Tibial artery (tissue), 4 donors: ENCODE results near the gene FBXW9.

Experiments
- DNase-seq, 2 donors: peaks; one replicate each; pipeline ENCODE4 v3.0.0-alpha.2; 2019
- H3K27ac ChIP-seq, 2 donors: fragments of 200-600 bp; sonication (generic) in 1 of 2; 1 replicate in 1 of 2; 2 replicates in 1 of 2; pipeline ENCODE4 v1.5.1; 2018 to 2019; ENCODE audit warnings: mild to moderate bottlenecking in 1 of 2
- H3K27me3 ChIP-seq, 2 donors: fragments of 200-600 bp; sonication (generic) in 1 of 2; one replicate each; pipeline versions ENCODE4 v1.5.1 to v1.6.0; 2016 to 2019
- H3K36me3 ChIP-seq, 3 donors: fragments of 200-600 bp; sonication (generic) in 2 of 3; one replicate each; pipeline ENCODE4 v1.5.1; 2016 to 2019; ENCODE audit warnings: mild to moderate bottlenecking in 2 of 3
- H3K4me1 ChIP-seq, 4 donors: fragments of 200-600 bp; sonication (generic) in 2 of 4; 1 replicate in 3 of 4; 2 replicates in 1 of 4; pipeline ENCODE4 v1.5.1; 2016 to 2019
- H3K4me3 ChIP-seq, 2 donors: fragments of 200-600 bp; sonication (generic) in 1 of 2; 1 replicate in 1 of 2; 2 replicates in 1 of 2; pipeline ENCODE4 v1.5.1; 2018 to 2019; ENCODE audit warnings: mild to moderate bottlenecking in 2 of 2
- H3K9me3 ChIP-seq, 3 donors: fragments of 200-600 bp; sonication (generic) in 1 of 3; one replicate each; pipeline ENCODE4 v1.5.1; 2016 to 2019
- CTCF ChIP-seq, 2 experiments: fragments of 200-600 bp in 1 of 2; fragments of 450-650 bp in 1 of 2; IDR thresholded peaks; one replicate each; pipeline ENCODE4 v1.5.1; 2017 to 2019; ENCODE audit warnings: antibody characterized with exemption in 2 of 2, mild to moderate bottlenecking in 1 of 2, moderate library complexity in 1 of 2
- intact Hi-C: fragments of 100-400 bp; cut with DNase I; formaldehyde crosslinking; loops from one replicate; pipeline ENCODE4 v1.15.0; 2023; ENCODE audit warnings: low total_unique reads

The FBXW9 gene

DNA sequence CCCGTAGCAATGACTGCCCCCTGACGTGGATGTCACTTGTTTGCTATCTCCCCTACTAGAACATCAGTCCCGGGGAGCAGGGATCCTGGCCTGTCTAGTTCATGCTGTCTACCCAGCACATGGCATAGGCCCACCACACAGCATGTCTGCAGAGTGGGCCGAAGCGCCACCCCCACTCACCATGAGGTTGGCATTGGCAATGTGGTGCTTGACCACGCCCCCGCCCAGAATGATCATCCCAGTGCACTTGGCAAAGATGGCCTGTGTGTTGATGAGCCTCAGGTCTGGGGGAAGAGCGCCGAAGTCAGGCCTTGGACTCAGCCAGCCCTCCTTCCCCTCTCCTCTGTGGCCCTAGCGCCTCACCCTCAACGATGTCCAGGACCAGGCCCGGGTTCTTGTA, 19.5 kb downstream of the FBXW9 start:
- intact Hi-C loops, result loop anchor here (10.0 kb wide), 1 partner anchor 112 kb away; no protein-coding TSS in a partner anchor
- peaks cover 62 to 83% (median 64%) of the 10 kb centered on the region in 3 donors for H3K36me3 ChIP-seq

DNA sequence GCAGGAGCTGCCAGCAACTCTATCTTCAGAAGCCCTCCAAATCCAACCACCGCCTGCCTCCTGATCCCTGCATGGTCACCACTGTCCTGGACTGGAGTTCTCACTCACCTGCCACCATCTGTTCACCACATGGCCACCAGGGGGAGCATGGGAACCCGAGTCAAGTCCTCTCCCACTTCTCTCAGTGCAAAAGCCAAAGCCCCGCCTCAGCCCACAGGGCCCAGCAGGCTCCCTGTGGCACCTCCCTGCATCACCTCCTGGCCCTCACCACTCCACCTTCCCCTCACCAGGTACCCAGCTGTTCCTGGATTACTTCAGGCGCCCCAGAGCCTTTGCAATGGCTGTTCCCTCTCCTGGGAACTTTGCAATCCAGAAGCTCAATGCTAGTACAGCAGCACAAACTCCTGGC, 20.0 kb downstream of the FBXW9 start:
- no peak overlapping the region for H3K27ac ChIP-seq

More for the DNA sequence above, 19.5 kb downstream of the FBXW9 start:
- Histone ChIP-seq H3K4me3 (no peak overlapping the region), H3K27ac (no peak overlapping the region), H3K4me1 (peaks cover 0 to 25% (median 6%) of the 10 kb centered on the region in 4 donors), H3K27me3 (no peaks in the 10 kb centered on the region), H3K9me3 (no peaks in the 10 kb centered on the region)
- no peak for TF ChIP-seq CTCF (IDR thresholded peaks at IDR 0.05)
- no peak for DNase-seq

GRCh38 chr19:12675940-12676339, 20.5 kb downstream of the FBXW9 start:
- no peaks in the 10 kb centered on the region for H3K27me3 ChIP-seq
- intact Hi-C loops, result loop anchor here (10.0 kb wide), 1 partner anchor 111 kb away; no protein-coding TSS in a partner anchor
- peaks cover 0 to 25% (median 7%) of the 10 kb centered on the region in 4 donors for H3K4me1 ChIP-seq
- no peak overlapping the region for H3K27ac ChIP-seq
- TF ChIP-seq CTCF (IDR thresholded peaks at IDR 0.05), result no peak
- peaks cover 62 to 88% (median 64%) of the 10 kb centered on the region in 3 donors for H3K36me3 ChIP-seq
- no peaks in the 10 kb centered on the region for H3K9me3 ChIP-seq
- no peak for DNase-seq
- H3K4me3 ChIP-seq, result no peak overlapping the region

More for the DNA sequence above, 20.0 kb downstream of the FBXW9 start:
- Histone ChIP-seq H3K27me3 (no peaks in the 10 kb centered on the region), H3K4me3 (no peak overlapping the region), H3K4me1 (peaks cover 0 to 25% (median 6%) of the 10 kb centered on the region in 4 donors), H3K36me3 (peaks cover 62 to 88% (median 64%) of the 10 kb centered on the region in 3 donors), H3K9me3 (no peaks in the 10 kb centered on the region)
- intact Hi-C loops, result loop anchor here (10.0 kb wide), 1 partner anchor 112 kb away; no protein-coding TSS in a partner anchor
- peak; percentile 75 to 86 for DNase-seq
- peak; percentile 70 to 75 for TF ChIP-seq CTCF (IDR thresholded peaks at IDR 0.05)

- DNase-seq, result no peak
- no peaks in the 10 kb centered on the region for H3K27me3 ChIP-seq
- H3K36me3 ChIP-seq, result peaks cover 62 to 88% (median 64%) of the 10 kb centered on the region in 3 donors
- peaks cover 0 to 25% (median 10%) of the 10 kb centered on the region in 4 donors for H3K4me1 ChIP-seq
- H3K4me3 ChIP-seq, result no peak overlapping the region
- no peak for TF ChIP-seq CTCF (IDR thresholded peaks at IDR 0.05)
- H3K27ac ChIP-seq, result no peak overlapping the region
- no peaks in the 10 kb centered on the region for H3K9me3 ChIP-seq
- intact Hi-C loops, result loop anchor here (10.0 kb wide), 1 partner anchor 111 kb away; no protein-coding TSS in a partner anchor
Observed at GRCh38 chr19:12675399-12675798, 21.0 kb downstream of the FBXW9 start.

- no peaks in the 10 kb centered on the region for H3K9me3 ChIP-seq
- peaks cover 0 to 34% (median 23%) of the 10 kb centered on the region in 4 donors for H3K4me1 ChIP-seq
- no peak overlapping the region for H3K27ac ChIP-seq
- DNase-seq, result no peak
- no peaks in the 10 kb centered on the region for H3K27me3 ChIP-seq
- intact Hi-C loops, result loop anchor here (10.0 kb wide), 1 partner anchor 108 kb away; no protein-coding TSS in a partner anchor
- H3K4me3 ChIP-seq, result no peak overlapping the region
- TF ChIP-seq CTCF (IDR thresholded peaks at IDR 0.05), result no peak
- H3K36me3 ChIP-seq, result peaks cover 40 to 68% (median 43%) of the 10 kb centered on the region in 3 donors
Observed at GRCh38 chr19:12672744-12673143, 23.7 kb downstream of the FBXW9 start.
